ENCODE results near the gene SNRPA1.

The SNRPA1 gene

DNA sequence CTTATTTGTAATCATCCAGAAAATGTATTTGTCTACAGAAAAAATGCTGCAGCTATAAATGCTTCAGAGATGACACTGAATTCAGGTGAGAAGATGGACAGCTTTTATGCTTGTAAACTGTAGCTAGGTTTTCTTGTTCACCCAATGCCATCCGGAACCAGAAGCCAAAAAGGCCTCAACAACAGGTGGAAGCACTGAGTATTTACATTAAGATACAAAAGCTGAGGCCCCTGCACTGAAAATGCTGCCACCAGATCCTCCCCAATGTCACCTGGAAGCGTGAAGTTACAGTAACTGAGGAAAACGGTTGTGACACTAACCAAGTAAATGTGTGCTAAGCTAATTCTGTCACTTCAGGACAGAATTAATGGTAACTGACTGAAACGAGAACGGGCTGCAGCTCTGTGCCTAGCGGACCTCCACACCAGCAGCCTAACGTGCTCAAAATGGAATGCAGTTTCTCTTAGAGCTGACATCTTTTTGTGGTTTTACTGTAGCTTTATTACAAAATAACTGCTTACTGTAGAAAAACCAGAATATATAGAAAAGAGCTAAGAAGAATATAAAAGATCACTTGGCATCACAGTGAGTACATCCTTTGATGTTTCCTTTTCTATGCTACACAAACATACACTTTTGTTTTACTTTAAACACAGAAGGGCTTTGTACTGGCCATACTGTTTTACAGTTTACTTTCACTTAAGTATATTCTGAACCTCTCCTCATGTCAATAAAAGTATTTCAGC is 50.8 kb downstream of the SNRPA1 start:
- DNase-seq (ENCODE audit: low read depth in 2 of 2, low spot score in 1 of 2) = no peak

DNA sequence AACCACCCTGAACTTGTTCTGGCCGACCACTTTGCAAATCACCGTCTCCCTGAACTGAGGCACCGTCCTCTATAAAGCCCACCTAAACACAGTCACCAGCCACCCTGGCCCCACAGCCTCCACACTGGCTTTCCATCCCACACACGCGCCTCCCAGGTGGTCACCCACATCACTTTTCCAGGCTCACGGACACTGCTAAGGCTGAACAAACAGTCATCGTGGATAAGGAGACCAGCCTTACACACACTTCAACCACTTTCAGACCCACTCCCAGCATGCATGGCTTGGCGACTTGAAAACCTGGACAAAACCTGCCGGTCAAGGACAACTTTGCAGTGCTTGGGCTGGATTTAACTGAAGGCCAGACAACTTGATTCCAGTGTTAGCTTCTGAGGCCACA is 51.6 kb downstream of the SNRPA1 start:
- DNase-seq (ENCODE audit: low read depth in 2 of 2, low spot score in 1 of 2) = no peak

DNA sequence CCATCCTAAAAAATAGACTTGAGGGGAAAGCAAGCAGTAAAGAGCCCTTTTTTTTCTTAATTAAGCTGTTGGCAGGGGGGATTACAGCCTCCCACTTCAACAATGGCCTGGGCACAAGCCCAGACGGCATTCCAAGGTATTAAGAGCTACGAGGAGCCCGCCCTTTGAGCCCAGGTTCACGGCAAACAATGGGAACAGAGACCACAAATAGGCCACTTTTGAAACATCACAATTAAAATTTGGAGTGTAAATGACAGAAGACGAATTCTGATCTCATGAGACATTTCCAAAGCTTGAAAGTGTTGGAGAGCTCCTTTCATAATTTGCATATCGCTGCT is 52.1 kb downstream of the SNRPA1 start:
- no peak for DNase-seq (ENCODE audit: low read depth in 2 of 2, low spot score in 1 of 2)

DNA sequence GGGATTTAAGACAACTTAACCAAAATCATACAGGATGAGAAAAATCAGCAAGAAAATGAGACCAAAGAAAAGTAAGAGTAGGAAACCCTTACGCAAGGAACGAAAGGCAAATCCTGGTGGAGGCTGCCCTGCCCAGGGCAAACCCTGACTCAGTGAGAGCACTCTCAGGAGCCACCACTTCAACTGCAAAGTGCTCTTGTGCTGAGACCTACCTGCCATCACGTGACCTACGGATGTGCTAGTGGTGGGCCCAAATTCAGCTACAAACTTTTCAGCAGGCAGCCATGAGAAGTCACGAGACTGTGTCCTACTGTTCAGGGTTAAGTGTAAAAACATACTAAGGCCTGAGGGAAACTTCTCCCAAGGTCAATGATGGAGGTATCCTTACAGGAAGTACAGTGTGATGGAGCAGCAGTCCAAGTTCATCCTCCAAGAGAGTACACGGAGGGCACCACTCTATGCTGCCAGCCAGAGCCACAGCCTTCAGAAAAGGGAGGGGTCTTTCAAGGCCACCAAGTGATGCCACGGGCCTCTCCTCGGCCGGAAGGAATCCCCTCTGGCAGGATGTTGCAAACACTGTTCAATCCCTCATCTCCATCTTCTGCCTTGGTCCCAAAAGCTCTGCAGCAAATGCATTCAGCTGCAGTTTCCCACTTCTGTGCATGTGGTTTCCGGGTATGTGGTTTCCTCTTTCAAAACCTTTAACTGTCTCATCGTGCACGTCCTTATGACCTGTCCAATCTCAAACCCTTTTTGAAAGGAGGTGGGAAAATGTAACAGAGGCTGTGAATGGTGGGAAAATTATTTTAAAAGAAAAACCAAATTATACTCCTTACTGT is 52.7 kb downstream of the SNRPA1 start:
- DNase-seq (ENCODE audit: low read depth in 2 of 2, low spot score in 1 of 2) = no peak

DNA sequence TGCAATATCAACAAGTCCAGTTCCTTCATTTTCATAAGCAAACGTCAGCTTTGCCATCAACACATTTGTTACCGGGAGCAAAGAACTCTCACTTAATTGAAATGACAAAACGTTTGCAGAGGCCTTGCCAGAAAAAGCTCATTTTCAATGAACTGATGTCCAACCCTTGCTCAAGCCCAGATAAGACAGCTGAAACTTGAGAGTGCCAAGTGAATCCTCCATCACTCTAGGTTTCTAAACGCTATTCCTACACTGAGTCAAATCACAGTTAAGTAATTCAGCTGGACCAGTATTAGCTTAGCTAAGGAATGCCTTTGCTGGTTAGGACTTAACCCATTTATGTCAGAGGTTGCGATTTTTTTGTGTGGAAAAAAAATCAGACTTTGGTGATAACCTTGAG is 54.7 kb downstream of the SNRPA1 start:
- DNase-seq (ENCODE audit: low read depth in 2 of 2, low spot score in 1 of 2) = no peak

DNA sequence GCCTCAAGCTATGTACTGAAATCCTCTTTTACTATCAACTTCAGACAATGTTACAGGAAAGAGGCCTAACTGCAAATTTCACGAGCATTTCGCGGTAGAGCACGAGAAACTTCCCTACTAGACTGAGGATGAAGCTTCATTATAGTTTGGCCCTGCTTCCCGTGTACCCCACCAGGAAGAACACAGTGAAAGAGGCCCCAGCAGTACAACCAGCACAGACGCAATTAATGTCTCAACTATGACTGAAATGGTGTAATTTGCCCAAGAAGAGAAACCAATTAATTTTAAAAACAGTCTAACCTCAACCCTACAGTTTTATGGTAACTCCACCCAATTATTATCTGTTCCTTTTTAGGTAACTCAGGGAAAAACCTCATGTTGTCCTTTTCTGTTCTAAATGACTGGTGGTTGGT is 55.3 kb downstream of the SNRPA1 start:
- no peak for DNase-seq (ENCODE audit: low read depth in 2 of 2, low spot score in 1 of 2)

DNA sequence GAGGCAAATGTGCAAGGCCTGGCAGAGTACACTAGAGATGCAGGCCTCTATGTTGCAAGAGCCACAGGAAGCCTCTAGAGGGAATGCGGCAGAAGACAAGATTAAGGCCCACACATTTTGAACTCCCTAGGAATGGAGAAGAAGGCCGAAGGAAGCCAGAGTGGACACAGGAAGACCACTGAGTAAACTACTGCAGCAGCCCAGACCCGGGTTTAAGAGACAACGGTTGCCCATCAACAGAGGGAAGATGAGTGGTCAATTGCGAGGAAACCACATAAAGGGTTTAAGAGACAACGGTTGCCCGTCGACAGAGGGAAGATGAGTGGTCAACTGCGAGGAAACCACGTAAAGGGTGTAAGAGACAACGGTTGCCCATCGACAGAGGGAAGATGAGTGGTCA is 57.8 kb downstream of the SNRPA1 start:
- DNase-seq (ENCODE audit: low read depth in 2 of 2, low spot score in 1 of 2) = no peak

DNA sequence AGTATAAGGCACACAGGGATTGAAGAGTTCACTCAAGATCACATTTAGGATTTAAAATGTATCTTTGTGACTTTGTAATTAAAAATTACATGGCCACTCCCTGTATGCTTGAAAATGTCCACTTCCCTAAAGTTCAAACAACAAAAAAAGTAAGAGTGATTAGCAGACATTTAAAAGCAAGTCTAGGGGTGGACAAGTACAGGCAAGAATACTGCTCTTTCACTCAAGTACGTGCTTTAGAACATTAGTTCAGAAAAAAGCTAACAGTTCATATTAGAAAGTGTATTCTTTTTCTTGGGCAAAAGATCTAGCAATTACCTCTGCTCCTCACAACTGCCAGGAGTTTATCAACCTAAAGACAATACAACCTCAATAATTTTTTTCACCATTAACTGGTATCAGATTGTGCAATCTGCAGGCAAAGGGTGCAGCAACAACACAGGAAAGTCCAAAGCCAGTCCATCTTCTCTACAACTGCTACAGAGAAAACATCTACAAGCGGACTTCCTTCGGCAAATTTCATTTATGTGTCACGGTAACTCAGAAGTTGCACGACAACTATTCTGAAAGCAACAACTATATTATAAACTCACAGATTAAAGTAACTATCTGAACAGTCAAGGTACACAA is 61.3 kb downstream of the SNRPA1 start:
- DNase-seq (ENCODE audit: low read depth in 2 of 2, low spot score in 1 of 2) = no peak

DNA sequence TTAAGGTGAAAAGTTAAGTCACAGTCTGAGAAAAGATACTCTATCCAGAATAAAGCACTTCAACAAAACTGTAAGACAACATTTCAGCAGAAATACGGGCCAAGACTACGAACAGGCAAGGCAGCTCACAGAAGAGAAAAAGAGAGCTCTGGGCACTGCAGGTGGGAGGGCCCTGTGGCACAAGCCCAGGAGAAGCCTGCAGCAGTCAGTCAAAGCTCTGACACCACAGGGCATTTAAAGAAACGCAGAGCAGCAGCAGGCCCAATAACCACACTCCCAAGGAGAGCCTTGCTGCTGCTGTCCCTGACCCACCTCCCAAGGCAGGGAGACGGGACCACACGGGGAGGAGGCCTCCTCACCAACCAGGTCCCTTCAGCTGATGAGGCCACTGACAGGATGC is 62.4 kb downstream of the SNRPA1 start:
- DNase-seq (ENCODE audit: low read depth in 2 of 2, low spot score in 1 of 2) = no peak

All from stimulated activated CD8-positive, alpha-beta memory T cell treated with anti-CD3 and anti-CD28 coated beads, Interleukin-4, amount 100 ng/mL, for 4 hours (primary cell).